Spleen (tissue), 7 donors: ENCODE results near the gene AUH.

Source experiments
- CTCF ChIP-seq, 11 experiments: fragments of 200-600 bp in 7 of 11; fragments of 450-650 bp in 4 of 11; sonication (generic) in 4 of 11; IDR thresholded peaks in 8 of 11; conservative IDR thresholded peaks in 3 of 11; 1 replicate in 7 of 11; 2 replicates in 4 of 11; pipeline versions ENCODE4 v1.4.0 to v1.8.0; 2016 to 2021; ENCODE audit warnings: antibody characterized with exemption in 11 of 11, inconsistent platforms in 4 of 11, mild to moderate bottlenecking in 1 of 11
- POLR2A ChIP-seq, 3 donors: fragments of 450-650 bp; IDR thresholded peaks; one replicate each; pipeline ENCODE4 v1.5.1; 2017; ENCODE audit warnings: antibody characterized with exemption in 3 of 3, mild to moderate bottlenecking in 1 of 3
- POLR2AphosphoS5 ChIP-seq, 3 donors: sonication (generic); formaldehyde crosslinking; IDR thresholded peaks; one replicate each; pipeline ENCODE4 v1.5.1; 2017; ENCODE audit warnings: antibody characterized with exemption in 3 of 3
- donor health status: DM: no; HTN: no; CAD: no; lungs with moderate emphysema.
- donor health status: DM: no; HTN: no; CAD: no.
- donor health status: DM: no; HTN: no; CAD: no.

DNA sequence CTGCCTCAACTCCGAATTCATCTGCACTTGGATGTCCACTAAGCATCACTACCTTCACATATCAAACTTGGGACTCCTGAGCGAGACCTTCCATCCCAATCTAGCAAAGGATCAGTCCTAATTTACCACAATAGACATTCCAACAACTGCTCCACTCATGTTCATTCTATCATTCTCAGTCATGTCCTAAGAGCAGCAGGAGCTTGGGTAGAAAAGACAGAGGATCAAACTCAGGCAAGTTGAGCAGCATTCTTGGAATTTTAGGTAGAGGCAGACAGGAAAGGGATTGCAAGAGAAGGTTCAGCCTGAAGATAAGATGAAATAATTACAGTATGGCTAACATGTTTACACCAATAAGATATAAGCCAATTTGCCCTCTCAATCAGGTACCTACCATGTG, 51.7 kb downstream of the AUH start:
- TF ChIP-seq POLR2A (IDR thresholded peaks at IDR 0.05) = no peak
- TF ChIP-seq CTCF (IDR thresholded peaks at IDR 0.05 in 8 of 11, conservative IDR thresholded peaks at IDR 0.05 in 3 of 11) = no peak
- TF ChIP-seq POLR2AphosphoS5 (IDR thresholded peaks at IDR 0.05) = no peak
